NCI-H2196 treated with DMSO at 0.1 percent for 48 hours (cell line): ENCODE measurements around the gene SH3GL3.

Experiments used
- DNase-seq: peaks from one replicate; lab custom pipeline; 2025; ENCODE audit not compliant: unreplicated experiment; lab: John Stamatoyannopoulos, UW

The SH3GL3 gene

DNA sequence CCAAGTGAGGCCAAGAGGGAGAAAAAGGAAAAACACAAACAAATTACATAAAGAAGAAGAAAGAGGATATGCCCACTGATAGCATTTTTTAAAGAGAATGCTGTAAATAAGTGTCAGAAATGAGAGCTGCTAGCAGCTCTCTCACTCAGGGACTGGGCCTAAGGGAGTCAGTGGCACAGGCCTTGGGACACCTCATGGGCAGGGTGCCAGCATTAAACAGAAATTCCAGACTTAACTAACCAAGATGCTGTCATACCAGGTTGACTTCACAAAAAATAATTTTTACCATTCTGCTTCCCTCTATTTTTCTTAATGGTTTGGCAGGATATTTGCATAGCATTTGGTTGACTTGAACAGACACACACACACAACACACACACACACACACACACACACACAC, 114.5 kb downstream of the SH3GL3 start:
- no peak for DNase-seq

DNA sequence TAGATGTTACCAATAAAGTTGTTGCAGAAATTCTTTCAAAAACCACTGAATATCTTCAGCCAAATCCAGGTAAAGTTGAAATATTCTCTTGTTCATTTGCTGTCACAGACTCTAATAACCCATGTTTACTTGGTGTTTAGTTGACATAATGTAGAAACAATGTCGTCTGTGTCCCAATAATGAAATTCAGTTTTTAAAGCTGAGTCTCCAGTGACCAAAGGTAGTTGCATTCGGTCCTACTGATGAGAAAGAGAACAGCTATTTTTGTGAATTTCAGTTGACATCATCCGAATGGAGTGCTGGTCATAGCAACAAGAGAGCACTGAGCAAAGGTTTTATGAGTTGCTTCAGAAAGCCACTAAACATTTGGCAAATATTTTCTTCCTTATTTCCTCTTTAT, 118.0 kb downstream of the SH3GL3 start:
- DNase-seq: no peak

DNA sequence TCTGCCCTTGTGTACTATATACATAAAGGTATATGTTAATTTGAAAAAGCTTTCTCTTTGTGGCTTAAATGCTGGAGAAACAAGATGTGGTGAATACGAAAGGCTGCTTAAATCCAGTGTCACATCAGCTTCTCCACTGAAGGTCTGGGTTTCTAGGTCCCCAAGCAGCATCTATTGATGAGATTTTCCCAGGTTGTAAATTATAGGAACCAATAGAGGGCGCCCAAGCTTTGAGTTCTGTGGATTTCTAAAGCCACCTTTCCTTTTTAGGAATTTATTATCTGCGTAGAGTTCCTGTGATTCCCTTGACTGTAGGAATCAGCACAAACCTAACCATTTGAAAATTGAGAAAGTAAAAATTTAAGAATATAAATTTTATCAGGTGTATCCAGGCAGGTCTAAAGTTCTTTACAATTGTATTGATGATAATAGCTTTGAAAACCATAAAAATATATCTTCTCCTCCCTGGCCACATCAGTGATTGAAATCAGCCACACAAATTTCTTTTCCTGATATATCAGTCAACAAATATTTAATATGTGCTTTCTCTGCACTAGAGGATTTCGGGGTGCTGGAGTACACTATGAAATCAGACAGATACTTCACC, 118.5 kb downstream of the SH3GL3 start:
- DNase-seq: no peak

DNA sequence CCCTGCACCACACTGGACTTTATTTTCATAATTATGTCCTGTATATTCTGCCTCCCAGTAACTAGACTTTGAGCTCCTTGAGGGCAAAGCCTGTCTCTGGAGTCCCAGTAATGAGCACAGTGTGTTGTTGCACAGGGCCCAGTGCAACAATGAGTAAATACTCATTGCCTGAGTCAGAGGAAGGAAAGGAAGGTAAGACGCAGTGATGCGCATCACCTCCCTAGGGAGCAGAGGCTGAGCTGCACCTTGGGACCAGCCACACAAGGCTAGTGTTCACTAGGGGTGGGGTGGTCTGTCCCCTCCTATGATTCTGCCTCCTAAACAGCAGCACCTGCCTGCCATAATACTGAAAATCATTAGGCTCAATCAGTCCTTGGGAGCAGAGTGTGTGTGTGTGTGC, 120.2 kb downstream of the SH3GL3 start:
- no peak for DNase-seq

DNA sequence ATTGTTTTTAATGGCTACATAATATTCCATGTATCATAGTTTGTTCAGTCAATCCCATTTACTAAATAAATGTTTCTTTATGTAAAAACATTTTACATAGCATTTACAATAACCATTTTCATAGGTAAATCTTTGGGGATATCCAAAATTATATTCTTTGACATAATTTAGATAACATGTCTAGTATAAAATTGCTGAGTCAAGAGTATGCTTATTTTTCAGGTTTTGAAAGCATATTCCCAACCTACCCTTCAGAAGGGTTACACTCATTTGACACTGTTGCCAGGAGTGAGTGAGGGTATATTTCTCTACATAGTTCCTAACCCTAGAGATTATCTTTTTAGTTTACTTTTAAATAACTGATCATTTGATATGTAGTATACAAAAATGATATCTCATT, 122.2 kb downstream of the SH3GL3 start:
- DNase-seq: no peak

DNA sequence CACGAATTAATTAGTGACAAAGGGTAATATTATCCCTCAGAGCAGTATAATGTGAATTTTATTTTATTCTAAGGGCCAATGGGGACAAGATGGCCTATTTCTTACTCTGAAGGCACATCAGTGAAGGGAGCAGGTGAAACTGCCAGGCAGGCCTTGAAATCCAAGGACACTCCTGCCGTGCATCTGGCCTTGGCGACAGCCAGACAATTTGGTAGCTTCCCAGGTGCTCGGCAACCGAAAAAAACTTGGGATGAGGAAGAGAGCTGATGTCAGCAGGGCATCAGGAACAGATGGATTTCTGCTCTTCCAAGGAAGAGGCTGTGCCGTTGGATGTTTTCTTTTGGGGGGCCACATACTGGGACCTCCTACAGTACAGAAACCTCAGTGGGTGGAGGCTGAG, 123.6 kb downstream of the SH3GL3 start:
- DNase-seq: no peak

DNA sequence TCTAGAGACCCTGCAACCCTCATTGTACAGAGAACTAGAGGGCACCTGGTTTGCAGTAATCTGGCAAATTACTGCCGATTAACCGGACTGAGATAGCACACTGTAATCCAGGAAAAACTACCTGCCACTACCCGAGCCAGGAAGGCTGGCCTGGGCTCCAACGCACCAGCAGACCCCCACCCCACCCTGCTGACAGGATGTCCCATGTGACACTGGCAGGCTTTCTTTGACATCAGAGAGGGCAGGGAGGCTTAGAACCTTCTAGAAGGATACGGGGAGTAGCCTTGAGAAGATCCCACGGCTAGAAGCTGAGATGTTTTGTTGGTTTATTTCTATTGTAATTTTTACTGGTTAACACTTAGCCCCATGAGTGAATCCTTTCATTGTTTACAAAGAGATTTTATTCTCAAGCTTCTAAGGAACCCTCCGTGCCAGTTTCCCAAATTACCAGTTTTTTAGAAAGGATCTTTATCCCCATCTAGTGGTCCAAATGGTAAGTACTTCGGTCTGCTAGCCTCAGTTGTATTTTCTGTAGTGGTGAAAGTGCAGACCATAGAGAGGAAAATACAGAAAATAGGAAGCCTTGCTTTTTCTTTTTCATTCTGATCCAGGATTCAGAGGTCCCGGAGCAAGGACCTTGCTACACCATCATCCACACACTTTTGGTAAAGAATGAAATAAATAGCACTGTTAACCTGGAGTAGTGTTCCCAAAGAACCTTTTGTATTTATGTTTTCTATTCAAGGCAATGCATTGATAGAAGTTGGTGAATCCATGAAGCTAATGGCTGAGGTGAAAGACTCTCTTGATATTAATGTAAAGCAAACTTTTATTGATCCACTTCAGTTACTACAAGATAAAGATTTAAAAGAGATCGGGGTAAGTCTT, 124.9 kb downstream of the SH3GL3 start:
- no peak for DNase-seq

DNA sequence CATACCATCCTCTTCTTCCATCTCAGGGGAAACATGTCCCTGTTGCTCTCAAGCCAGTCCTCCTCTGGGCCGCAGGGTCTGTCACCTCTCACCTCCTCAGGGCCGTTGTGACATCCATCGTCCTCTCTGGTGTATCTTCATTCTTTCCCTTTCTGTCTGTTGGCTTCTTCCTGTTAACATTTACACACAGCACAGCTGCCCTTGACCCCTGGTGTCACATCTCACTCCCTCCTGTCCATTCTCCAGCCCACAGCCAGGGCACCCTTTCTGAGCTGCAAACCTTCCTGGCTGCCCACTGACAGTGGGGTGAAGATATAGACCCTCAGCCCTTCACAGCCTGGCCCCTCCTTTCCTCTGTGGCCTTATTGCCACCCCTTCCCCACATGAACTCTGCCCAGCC, 127.2 kb downstream of the SH3GL3 start:
- no peak for DNase-seq

DNA sequence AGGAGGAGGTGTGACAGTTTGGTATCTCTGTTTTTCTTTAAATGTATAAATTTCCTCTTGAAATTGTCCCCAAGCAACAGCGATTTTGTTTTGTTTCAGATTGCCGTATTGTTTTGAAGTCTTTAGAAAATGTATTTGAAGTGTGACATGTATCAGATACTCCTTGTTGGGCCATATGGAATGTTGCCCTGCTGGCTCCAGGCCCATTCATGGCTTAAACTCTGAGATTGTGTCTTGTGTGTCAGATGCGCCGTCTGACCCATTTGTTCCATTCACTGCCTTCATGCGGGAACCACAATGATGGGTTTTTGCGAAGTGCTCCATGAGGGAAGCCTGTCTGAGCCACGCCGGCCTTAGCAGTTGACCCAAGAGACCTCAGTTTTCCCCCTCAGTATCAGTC, 131.6 kb downstream of the SH3GL3 start:
- no peak for DNase-seq

DNA sequence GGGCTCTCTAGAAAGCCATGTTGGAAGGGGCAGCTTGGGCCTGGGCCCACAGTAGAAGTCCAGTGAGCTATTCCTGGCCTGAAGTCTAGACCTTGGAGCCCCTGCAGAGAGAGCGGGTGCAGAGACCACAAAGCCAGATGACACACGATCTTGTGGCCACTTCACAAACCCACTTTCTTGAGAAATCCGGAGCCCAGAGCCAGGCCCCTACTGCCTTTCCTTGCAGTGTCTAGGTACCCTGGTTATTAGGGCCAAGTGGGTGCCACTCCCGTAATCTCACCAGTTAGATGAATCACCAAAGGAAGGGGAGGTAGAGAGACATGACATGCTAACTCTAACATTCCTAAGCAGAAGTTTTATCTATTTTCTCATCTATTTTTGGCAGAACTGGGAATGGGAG, 134.2 kb downstream of the SH3GL3 start:
- no peak for DNase-seq

DNA sequence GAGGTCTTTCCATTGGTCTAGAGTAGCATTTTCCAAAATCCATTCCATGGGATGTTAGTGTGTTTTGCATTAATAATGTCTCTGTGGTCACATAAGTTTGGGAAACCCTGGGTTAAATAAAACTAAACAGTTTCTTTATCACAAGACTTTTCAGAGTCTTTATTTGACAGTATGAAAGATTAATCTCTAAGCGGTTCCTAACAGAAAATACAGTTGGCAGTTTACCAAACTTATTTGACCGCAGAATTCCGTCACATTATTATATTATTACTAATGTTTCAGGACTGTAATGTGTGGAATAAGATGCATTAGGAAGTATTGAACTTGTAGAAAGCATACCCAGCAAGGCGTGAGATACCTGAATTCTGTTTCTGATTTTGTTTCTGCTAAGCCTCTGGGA, 135.2 kb downstream of the SH3GL3 start:
- no peak for DNase-seq

DNA sequence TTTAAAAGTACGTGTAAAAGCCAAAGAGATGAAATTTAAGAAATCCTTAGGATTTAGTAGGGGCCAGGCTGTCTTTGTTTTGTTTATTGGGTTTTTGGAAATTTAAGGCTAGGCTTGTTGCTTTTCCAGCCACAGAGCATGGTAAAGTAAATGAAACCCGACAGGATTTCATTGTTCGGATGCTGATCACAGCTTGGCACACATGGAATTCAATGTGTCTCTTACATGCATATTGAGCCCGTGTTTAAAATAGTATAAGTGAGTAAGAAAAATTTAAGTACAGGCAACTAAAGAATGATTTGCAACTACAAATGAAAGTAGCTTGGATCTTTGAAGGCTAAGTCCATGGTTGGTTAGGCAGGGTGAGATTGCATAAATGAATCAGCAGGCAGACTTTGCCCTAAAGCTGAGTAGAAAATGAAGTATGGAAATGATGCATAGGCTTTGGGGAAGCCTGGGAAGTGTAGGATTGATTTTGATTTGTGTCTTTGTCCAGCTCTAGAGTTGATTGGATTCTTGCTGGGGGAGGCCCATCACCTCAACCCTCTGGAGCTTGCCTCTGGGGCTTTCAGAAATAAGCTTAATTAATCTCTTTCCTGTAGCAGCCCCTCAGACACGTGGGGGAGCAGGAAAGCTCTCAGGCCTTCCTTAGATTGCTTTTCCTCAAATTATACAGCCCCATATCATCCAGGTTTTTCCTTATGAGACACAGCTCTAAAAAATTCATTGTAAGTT, 138.6 kb downstream of the SH3GL3 start:
- DNase-seq: no peak

DNA sequence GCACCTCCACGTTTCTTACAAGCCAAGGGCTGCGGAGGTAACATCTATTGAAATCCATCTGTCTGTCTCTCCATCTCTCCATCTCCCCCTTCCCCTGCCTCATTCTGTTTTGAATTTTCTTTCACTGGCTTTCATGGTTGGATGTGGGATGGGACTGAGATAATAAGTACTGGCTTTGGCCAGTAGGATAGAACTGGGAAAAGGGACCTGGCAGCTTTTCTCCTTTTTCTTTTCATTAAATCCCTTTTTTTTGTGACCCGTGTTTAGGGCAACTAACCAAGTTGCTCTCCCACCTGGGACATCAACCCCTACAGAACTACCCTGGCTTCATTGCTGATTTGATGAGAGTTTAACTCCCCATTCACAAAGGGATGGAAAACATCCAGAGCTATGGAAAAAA, 139.9 kb downstream of the SH3GL3 start:
- no peak for DNase-seq

DNA sequence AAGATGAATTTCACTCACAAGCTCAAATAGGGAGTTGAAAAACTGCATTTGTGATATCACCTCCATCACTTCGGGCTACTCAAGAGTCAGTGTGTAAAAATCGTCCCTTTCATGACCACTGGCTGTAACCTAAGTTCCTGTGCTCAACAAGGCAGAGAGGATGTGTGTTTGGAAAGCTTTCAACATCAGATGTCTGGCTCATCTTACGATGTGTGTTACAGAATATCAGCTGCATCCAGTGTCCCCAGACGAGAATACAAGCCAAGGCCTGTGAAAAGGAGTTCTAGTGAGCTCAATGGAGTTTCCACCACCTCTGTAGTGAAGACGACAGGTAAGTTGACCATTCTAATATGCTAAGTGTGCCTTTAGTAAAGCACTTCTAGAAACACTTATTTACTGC, 141.3 kb downstream of the SH3GL3 start:
- DNase-seq: no peak

DNA sequence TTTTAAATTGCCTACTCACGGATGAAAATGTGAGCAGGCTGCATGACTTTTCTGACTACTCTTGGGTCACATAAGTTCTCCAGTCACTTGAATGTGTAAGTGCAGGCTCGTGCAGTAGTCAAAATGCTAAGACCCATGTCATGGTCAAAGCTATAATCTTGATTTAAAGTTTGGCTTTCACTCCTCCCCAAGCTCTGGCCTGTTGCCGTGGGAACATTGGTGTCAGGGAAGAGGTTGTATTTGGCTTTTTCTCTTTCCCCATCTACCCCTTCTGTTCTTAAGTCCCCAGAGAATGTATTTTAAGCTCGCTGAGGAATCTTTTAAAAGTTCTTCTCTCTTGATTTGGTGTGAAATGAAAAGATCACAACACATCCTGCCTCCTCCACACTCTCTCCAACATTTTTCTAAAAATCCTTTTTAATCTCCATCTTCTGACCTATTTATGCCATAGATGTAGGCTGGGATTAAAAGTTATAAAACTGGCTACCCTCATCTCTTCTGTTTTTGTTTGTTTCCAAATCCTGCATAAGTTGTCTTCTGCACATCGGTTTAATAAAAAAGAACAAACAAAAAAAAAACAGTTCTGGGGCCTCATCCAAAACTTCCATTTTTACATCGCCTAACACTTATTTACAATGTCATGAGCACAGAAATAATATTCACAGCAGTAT, 145.4 kb downstream of the SH3GL3 start:
- no peak for DNase-seq

DNA sequence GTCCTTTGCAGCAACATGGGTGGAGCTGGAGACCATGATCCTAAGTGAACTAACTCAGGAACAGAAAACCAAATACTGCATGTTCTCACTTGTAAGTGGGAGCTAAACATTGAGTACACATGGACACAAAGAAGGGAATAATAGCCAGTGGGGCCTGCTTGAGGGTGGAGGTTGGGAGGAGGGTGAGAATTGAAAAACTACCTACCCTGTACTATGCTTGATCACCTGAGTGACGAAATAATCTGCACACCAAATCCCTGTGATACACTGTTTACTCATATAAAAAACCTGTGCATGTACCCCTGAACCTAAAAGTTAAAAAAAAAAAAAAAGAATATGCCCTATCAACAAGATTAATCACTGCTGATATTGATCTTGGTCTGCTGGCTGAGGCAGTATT, 148.1 kb downstream of the SH3GL3 start:
- no peak for DNase-seq

DNA sequence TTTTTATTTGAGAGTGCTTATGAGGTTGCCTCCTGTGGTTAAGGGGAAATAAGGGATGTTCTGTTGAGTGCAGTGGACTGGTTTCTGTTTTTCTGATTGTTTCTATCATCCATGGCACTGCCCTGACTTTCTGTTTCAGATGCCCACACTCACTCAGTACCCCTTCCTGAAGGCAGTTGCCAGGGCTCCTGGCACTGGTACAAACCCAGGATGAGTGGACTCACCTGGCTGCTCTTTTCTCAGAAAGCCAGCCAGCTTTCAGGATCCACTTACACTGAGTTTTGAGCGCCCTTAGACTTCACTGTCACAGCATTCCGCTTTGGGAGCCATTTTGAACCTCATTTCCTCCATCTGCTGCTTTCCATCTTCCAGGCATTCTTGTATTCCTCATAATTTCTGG, 150.9 kb downstream of the SH3GL3 start:
- DNase-seq: no peak

DNA sequence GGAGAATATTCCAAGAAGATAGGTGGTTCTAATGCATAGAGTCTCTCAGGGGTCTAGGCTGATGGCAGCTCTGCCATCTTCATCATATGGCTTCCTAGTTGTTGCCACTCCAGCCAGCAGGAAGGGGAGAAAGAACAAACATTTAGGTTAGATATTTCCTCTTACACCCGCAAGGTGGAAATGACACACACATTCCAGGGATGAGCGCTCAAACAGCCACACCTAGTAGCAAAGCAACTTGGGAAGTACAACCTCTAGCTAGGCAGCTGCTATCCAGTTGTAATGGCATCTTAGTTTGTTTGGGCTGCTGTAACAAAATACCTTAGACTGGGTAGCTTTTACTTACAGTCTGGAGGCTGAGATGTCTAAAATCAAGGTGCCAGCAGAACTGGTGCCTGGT, 154.9 kb downstream of the SH3GL3 start:
- DNase-seq: no peak

DNA sequence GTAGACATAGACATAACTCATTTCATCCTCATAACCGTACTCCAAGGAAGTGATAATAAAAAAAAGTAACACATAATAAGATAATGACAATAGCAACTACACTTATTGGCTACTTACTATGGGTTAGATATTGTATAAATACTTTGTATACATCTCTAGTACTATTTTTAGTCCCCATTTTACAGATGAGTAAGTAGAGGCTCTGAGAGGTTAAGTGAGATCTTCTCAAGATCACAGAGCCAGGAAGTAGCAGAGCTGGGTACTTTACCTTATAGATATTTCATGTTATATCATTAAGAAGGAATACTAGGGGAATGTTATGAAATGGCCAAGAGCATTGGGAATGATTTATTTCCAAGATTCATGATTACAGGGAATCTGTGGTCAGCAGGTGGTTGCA, 157.4 kb downstream of the SH3GL3 start:
- DNase-seq: no peak

DNA sequence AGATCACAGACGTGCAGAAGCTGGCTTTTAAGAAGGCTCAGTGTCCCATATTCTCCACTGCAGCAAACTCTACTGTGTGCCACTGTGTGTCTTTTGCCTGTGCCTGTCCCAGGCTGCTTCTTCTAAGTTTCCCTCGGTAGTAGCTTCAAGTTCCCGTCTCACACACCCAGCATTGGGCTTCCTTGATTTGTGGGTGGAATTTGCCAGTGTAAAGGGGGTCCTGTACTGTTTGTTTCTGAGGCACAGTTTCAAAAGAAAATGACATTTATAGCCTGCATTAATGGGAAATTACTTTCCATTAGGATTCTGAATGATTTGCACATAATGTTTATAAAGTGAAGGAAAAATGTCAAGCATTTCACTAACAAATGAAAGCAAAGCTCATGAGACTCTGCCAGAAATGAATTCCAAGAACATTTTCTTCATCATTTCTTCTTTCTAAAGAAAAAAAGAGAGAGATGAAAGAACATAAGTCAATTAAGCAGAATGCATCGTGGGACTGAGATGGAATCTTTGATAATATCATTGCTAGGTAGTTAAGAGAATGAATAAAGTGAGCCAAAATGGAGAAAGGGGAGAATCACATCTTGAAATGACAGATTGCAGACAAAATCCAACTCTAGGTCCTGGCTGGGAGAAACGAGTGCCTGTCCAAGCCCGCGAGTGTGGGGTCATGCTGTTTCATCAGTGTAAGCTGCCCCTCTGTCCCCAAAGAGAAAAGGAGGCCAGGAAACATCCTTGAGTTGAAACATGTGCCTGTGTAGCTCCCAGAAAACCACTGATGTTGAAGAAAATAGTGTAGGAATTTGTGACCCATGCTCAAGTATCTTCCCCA, 158.2 kb downstream of the SH3GL3 start:
- no peak for DNase-seq

DNA sequence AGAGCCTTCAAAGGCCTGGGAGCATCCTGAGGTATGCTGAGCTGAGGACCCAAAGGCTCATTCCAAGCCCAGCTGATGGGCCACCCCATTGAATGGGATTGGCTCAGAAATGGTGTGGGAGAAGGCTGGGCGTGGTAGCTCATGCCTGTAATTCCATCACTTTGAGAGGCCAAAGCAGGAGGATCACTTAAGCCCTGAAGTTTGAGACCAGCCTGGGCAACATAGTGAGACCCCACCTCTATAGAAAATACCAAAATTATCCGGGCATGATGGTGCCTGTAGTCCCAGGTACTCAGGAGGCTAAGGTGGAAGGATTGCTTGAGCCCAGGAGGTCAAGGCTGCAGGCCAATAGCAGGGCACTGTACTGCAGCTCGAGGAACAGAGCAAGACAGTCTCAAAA, 163.0 kb downstream of the SH3GL3 start:
- no peak for DNase-seq
